ENCODE measurements around the gene SDC3.

GRCh38 chr1:30923597-30923996 lies 15.0 kb upstream of the SDC3 start:
- TF ChIP-seq CTCF (IDR thresholded peaks at IDR 0.05 in 2 of 3, conservative IDR thresholded peaks at IDR 0.05 in 1 of 3; ENCODE audit: control insufficient read depth in 2 of 3, extremely low read depth in 1 of 3, insufficient read depth in 1 of 3, low read depth in 3 of 3, low read length in 3 of 3) = no peak
- no peak for TF ChIP-seq ATF2 (IDR thresholded peaks at IDR 0.05; ENCODE audit: low read length)
- no peak for TF ChIP-seq NFYA (IDR thresholded peaks at IDR 0.05; ENCODE audit: borderline replicate concordance, low read depth, low read length)
- no peak for TF ChIP-seq MAX (IDR thresholded peaks at IDR 0.05; ENCODE audit: low read depth, low read length)
- no peak for TF ChIP-seq POLR2AphosphoS5 (IDR thresholded peaks at IDR 0.05; ENCODE audit: low read length)
